ENCODE results near the gene KLHDC1. TPM values are rescaled to one million over a fixed set of nuclear protein-coding genes. Genes with fewer than 3 reads are reported as not detected.
"Not testable (repeated sequence)": the region's sequence is repeated elsewhere in the genome, so short reads cannot be mapped to it uniquely, and the experiment has no call there.

KLHDC1 gene
- polyA plus RNA-seq, 3 donors, result 0.92 to 1.6 (median 1.5) TPM

DNA sequence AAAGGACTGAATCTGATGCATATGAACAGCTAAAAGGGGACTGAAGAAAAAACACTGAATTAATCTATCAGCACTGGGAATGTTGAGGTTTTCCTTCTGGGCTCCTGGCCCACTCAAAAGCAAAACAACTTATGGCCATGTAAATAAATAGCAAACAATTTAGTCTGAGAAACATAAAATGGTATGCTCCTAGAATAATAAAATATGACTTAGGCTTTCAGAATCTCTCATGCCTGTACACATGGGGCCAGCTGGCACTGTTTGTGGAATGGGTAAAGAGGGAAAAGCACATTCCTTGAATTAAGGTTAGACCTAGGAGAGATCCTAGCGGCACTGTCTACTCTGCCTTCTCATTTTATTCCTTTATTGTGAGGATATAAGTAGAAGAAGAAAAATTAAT is 81.2 kb downstream of the KLHDC1 start:
- TF ChIP-seq CTCF (IDR thresholded peaks at IDR 0.05), result no peak
- Histone ChIP-seq H3K27me3 (ENCODE audit: control insufficient read depth in 2 of 2, insufficient read depth in 2 of 2, low read length in 2 of 2) (no peaks in the 10 kb centered on the region), H3K4me1 (ENCODE audit: control insufficient read depth in 1 of 2, insufficient read depth in 2 of 2, low read length in 2 of 2) (peaks cover 5 to 7% of the 10 kb centered on the region in 2 donors), H3K79me2 (ENCODE audit: insufficient read depth, low read length) (peaks cover 13% of the 10 kb centered on the region), H4K20me1 (ENCODE audit: insufficient read depth, low read length) (no peaks in the 10 kb centered on the region), H3K4me2 (replicated peaks; ENCODE audit: extremely low read depth, low read length, poor library complexity, severe bottlenecking) (no peak overlapping the region), H3K4me3 (replicated peaks in 1 of 3; ENCODE audit: low read depth in 2 of 3, low read length in 3 of 3) (no peak overlapping the region), H3K9me3 (replicated peaks in 1 of 2; ENCODE audit: control insufficient read depth in 1 of 2, insufficient read depth in 1 of 2, low read length in 2 of 2) (no peaks in the 10 kb centered on the region), H3K9ac (ENCODE audit: insufficient read depth, low read length, poor library complexity, severe bottlenecking) (no peak overlapping the region), H2AFZ (ENCODE audit: insufficient read depth, low read depth, low read length, poor library complexity, severe bottlenecking) (no peak overlapping the region), H3K36me3 (replicated peaks in 1 of 2; ENCODE audit: control insufficient read depth in 1 of 2, insufficient read depth in 2 of 2, low read length in 2 of 2) (peaks cover 34 to 53% of the 10 kb centered on the region in 2 donors), H3K27ac (ENCODE audit: low read depth in 1 of 2, low read length in 2 of 2) (peak overlapping the region in 1 of 2 donors; percentile 41)
- no CpG with 5 or more reads among the region's 1 CpG for WGBS (ENCODE audit: insufficient coverage)
- DNase-seq, result no peak
- intact Hi-C loops (cut with micrococcal nuclease), result no loop called here
- Mint-ChIP-seq H3K4me3 (no peak overlapping the region), H3K36me3 (peaks cover 35 to 46% of the 10 kb centered on the region in 2 donors), H3K9me3 (no peaks in the 10 kb centered on the region), H3K27ac (no peak overlapping the region), H3K27me3 (ENCODE audit: low read depth in 3 of 3) (peaks cover 0 to 1% (median 0%) of the 10 kb centered on the region in 3 donors), H3K4me1 (peaks cover 21% of the 10 kb centered on the region)

- Mint-ChIP-seq H3K36me3 (peaks cover 66 to 82% of the 10 kb centered on the region in 2 donors), H3K27ac (no peak overlapping the region)
- no peaks in the 10 kb centered on the region for H4K20me1 ChIP-seq (ENCODE audit: insufficient read depth, low read length)
These were observed 85.5 kb downstream of the KLHDC1 start for GRCh38 chr14:49778421-49778820.

DNA sequence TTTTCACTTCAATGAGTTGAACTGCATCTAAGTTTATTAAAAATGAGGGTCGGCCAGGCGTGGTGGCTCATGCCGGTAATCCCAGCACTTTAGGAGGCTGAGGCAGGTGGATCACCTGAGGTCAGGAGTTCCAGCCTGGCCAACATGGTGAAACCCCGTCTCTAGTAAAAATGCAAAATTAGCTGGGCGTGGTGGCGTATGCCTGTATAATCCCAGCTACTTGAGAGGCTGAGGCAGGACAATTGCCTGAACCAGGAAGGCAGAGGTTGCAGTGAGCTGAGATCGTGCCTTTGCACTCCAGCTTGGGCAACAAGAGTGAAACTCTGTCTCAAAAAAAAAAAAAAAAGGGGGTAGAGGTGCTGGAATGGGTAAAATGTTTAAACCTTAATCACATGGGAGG is 88.1 kb downstream of the KLHDC1 start:
- H3K4me2 ChIP-seq (replicated peaks; ENCODE audit: extremely low read depth, low read length, poor library complexity, severe bottlenecking); H3K4me3 ChIP-seq (replicated peaks in 1 of 3; ENCODE audit: low read depth in 2 of 3, low read length in 3 of 3); H3K27ac ChIP-seq (ENCODE audit: low read depth in 1 of 2, low read length in 2 of 2); H3K79me2 ChIP-seq (ENCODE audit: insufficient read depth, low read length); H3K27me3 Mint-ChIP-seq (ENCODE audit: low read depth in 3 of 3); H4K20me1 ChIP-seq (ENCODE audit: insufficient read depth, low read length); H2AFZ ChIP-seq (ENCODE audit: insufficient read depth, low read depth, low read length, poor library complexity, severe bottlenecking); H3K9me3 Mint-ChIP-seq; H3K4me1 ChIP-seq (ENCODE audit: control insufficient read depth in 1 of 2, insufficient read depth in 2 of 2, low read length in 2 of 2); H3K27me3 ChIP-seq (ENCODE audit: control insufficient read depth in 2 of 2, insufficient read depth in 2 of 2, low read length in 2 of 2); H3K9me3 ChIP-seq (replicated peaks in 1 of 2; ENCODE audit: control insufficient read depth in 1 of 2, insufficient read depth in 1 of 2, low read length in 2 of 2); H3K4me1 Mint-ChIP-seq; DNase-seq; H3K9ac ChIP-seq (ENCODE audit: insufficient read depth, low read length, poor library complexity, severe bottlenecking); intact Hi-C loops (cut with micrococcal nuclease); H3K4me3 Mint-ChIP-seq: not testable (repeated sequence)
- H3K27ac Mint-ChIP-seq, result peak overlapping the region in 1 of 7 donors; percentile 16
- WGBS (ENCODE audit: insufficient coverage), result 100% methylated on average over 6 of the region's 7 CpGs
- peaks cover 85 to 98% of the 10 kb centered on the region in 2 donors for H3K36me3 ChIP-seq (replicated peaks in 1 of 2; ENCODE audit: control insufficient read depth in 1 of 2, insufficient read depth in 2 of 2, low read length in 2 of 2)
- peaks cover 76 to 88% of the 10 kb centered on the region in 2 donors for H3K36me3 Mint-ChIP-seq

More at GRCh38 chr14:49778421-49778820, 85.5 kb downstream of the KLHDC1 start:
- no peak for TF ChIP-seq CTCF (IDR thresholded peaks at IDR 0.05)
- H3K27me3 ChIP-seq (ENCODE audit: control insufficient read depth in 2 of 2, insufficient read depth in 2 of 2, low read length in 2 of 2), result no peaks in the 10 kb centered on the region
- H3K4me2 ChIP-seq (replicated peaks; ENCODE audit: extremely low read depth, low read length, poor library complexity, severe bottlenecking), result no peak overlapping the region
- Mint-ChIP-seq H3K4me3 (no peak overlapping the region), H3K9me3 (no peaks in the 10 kb centered on the region), H3K4me1 (no peaks in the 10 kb centered on the region), H3K27me3 (ENCODE audit: low read depth in 3 of 3) (no peaks in the 10 kb centered on the region)
- H3K4me3 ChIP-seq (replicated peaks in 1 of 3; ENCODE audit: low read depth in 2 of 3, low read length in 3 of 3), result no peak overlapping the region
- H3K36me3 ChIP-seq (replicated peaks in 1 of 2; ENCODE audit: control insufficient read depth in 1 of 2, insufficient read depth in 2 of 2, low read length in 2 of 2), result peaks cover 77 to 96% of the 10 kb centered on the region in 2 donors
- H3K9me3 ChIP-seq (replicated peaks in 1 of 2; ENCODE audit: control insufficient read depth in 1 of 2, insufficient read depth in 1 of 2, low read length in 2 of 2), result no peaks in the 10 kb centered on the region
- H2AFZ ChIP-seq (ENCODE audit: insufficient read depth, low read depth, low read length, poor library complexity, severe bottlenecking), result no peak overlapping the region
- no CpG with 5 or more reads among the region's 2 CpGs for WGBS (ENCODE audit: insufficient coverage)
- DNase-seq, result no peak
- no peak overlapping the region for H3K27ac ChIP-seq (ENCODE audit: low read depth in 1 of 2, low read length in 2 of 2)
- no peaks in the 10 kb centered on the region for H3K4me1 ChIP-seq (ENCODE audit: control insufficient read depth in 1 of 2, insufficient read depth in 2 of 2, low read length in 2 of 2)
- intact Hi-C loops (cut with micrococcal nuclease), result no loop called here
- no peak overlapping the region for H3K9ac ChIP-seq (ENCODE audit: insufficient read depth, low read length, poor library complexity, severe bottlenecking)
- no peaks in the 10 kb centered on the region for H3K79me2 ChIP-seq (ENCODE audit: insufficient read depth, low read length)

Measured in CD14-positive monocyte (primary cell).